ENCODE data around the gene VPS8. TPM values are rescaled to one million over a fixed set of nuclear protein-coding genes. Genes with fewer than 3 reads are reported as not detected.

VPS8 gene
- total and polyA plus RNA-seq, 4 donors: 4.2 to 34.9 (median 22.9) TPM

DNA sequence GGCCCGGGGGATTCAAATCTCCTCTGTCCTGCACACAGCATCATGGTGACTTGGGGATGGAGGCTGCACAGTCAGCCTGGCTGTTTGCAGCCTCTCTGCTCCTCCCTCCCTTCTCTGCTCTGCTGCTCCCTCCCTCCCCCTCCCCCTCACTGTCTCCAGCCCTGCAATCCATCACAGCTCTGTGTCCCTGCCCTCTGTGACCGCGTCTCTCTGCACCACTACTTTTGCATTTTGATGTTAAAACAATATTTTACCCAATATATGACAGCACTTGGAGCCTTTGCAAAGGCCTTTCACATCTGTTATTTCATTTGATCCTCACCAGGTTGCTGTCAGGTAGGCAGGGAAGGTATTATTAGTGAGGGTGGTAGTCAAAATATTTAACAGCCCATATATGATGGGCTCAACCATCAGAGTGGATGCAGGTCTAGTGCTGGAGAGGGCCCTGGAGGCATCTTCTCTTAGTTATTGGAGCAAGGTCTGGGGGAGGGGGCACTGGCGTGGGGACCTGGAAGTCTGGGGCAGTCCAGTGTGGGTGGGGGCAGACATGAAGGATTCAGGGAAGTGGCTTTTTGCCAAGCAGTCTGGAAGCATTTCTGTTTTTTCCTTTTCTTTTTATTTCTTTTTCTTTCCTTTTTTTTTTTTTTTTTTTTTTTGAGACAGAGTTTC lies 16.3 kb upstream of the VPS8 start:
- no peak overlapping the region for H3K27ac ChIP-seq (ENCODE audit: low read depth in 1 of 2, low read length in 2 of 2)
- H3K4me1 ChIP-seq (ENCODE audit: control insufficient read depth in 4 of 4, insufficient read depth in 4 of 4, low read length in 3 of 4): no peaks in the 10 kb centered on the region
- DNase-seq (ENCODE audit: low spot score): no peak
- H3K9ac ChIP-seq (ENCODE audit: low read depth in 1 of 2, low read length in 2 of 2): no peak overlapping the region
- WGBS: 64% methylated on average over 4 of the region's 4 CpGs
- H3K36me3 ChIP-seq (ENCODE audit: control insufficient read depth in 4 of 4, insufficient read depth in 3 of 4, low read depth in 1 of 4, low read length in 3 of 4): no peaks in the 10 kb centered on the region
- peaks cover 0 to 3% (median 0%) of the 10 kb centered on the region in 4 donors for H3K27me3 ChIP-seq (ENCODE audit: control insufficient read depth in 4 of 4, insufficient read depth in 4 of 4, low read length in 3 of 4)
- H3K9me3 ChIP-seq (ENCODE audit: control insufficient read depth in 4 of 4, low read length in 3 of 4): no peaks in the 10 kb centered on the region
- no peak overlapping the region for H3K4me3 ChIP-seq (ENCODE audit: low read depth in 1 of 3, low read length in 3 of 3)
- TF ChIP-seq RAD21 (IDR thresholded peaks at IDR 0.05) (no peak), SP1 (IDR thresholded peaks at IDR 0.05) (no peak), EGR1 (IDR thresholded peaks at IDR 0.05; ENCODE audit: low read depth in 2 of 2) (no peak), GABPA (IDR thresholded peaks at IDR 0.05 in 1 of 2, conservative IDR thresholded peaks at IDR 0.05 in 1 of 2) (no peak), FOXA1 (IDR thresholded peaks at IDR 0.05) (no peak), RXRA (IDR thresholded peaks at IDR 0.05) (no peak), FOXA2 (IDR thresholded peaks at IDR 0.05) (no peak), TAF1 (conservative IDR thresholded peaks at IDR 0.05) (no peak), YY1 (IDR thresholded peaks at IDR 0.05) (no peak), HNF4G (IDR thresholded peaks at IDR 0.05) (no peak), JUND (IDR thresholded peaks at IDR 0.05) (no peak)
- TF ChIP-seq, protein P1, sequence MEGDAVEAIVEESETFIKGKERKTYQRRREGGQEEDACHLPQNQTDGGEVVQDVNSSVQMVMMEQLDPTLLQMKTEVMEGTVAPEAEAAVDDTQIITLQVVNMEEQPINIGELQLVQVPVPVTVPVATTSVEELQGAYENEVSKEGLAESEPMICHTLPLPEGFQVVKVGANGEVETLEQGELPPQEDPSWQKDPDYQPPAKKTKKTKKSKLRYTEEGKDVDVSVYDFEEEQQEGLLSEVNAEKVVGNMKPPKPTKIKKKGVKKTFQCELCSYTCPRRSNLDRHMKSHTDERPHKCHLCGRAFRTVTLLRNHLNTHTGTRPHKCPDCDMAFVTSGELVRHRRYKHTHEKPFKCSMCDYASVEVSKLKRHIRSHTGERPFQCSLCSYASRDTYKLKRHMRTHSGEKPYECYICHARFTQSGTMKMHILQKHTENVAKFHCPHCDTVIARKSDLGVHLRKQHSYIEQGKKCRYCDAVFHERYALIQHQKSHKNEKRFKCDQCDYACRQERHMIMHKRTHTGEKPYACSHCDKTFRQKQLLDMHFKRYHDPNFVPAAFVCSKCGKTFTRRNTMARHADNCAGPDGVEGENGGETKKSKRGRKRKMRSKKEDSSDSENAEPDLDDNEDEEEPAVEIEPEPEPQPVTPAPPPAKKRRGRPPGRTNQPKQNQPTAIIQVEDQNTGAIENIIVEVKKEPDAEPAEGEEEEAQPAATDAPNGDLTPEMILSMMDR (IDR thresholded peaks at IDR 0.05; ENCODE audit: low read depth, low read length, missing input control): no peak
- TF ChIP-seq, protein P2, sequence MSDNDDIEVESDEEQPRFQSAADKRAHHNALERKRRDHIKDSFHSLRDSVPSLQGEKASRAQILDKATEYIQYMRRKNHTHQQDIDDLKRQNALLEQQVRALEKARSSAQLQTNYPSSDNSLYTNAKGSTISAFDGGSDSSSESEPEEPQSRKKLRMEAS (IDR thresholded peaks at IDR 0.05): no peak
- TF ChIP-seq, protein P3, sequence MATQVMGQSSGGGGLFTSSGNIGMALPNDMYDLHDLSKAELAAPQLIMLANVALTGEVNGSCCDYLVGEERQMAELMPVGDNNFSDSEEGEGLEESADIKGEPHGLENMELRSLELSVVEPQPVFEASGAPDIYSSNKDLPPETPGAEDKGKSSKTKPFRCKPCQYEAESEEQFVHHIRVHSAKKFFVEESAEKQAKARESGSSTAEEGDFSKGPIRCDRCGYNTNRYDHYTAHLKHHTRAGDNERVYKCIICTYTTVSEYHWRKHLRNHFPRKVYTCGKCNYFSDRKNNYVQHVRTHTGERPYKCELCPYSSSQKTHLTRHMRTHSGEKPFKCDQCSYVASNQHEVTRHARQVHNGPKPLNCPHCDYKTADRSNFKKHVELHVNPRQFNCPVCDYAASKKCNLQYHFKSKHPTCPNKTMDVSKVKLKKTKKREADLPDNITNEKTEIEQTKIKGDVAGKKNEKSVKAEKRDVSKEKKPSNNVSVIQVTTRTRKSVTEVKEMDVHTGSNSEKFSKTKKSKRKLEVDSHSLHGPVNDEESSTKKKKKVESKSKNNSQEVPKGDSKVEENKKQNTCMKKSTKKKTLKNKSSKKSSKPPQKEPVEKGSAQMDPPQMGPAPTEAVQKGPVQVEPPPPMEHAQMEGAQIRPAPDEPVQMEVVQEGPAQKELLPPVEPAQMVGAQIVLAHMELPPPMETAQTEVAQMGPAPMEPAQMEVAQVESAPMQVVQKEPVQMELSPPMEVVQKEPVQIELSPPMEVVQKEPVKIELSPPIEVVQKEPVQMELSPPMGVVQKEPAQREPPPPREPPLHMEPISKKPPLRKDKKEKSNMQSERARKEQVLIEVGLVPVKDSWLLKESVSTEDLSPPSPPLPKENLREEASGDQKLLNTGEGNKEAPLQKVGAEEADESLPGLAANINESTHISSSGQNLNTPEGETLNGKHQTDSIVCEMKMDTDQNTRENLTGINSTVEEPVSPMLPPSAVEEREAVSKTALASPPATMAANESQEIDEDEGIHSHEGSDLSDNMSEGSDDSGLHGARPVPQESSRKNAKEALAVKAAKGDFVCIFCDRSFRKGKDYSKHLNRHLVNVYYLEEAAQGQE (IDR thresholded peaks at IDR 0.05): no peak
- TF ChIP-seq, protein P4, sequence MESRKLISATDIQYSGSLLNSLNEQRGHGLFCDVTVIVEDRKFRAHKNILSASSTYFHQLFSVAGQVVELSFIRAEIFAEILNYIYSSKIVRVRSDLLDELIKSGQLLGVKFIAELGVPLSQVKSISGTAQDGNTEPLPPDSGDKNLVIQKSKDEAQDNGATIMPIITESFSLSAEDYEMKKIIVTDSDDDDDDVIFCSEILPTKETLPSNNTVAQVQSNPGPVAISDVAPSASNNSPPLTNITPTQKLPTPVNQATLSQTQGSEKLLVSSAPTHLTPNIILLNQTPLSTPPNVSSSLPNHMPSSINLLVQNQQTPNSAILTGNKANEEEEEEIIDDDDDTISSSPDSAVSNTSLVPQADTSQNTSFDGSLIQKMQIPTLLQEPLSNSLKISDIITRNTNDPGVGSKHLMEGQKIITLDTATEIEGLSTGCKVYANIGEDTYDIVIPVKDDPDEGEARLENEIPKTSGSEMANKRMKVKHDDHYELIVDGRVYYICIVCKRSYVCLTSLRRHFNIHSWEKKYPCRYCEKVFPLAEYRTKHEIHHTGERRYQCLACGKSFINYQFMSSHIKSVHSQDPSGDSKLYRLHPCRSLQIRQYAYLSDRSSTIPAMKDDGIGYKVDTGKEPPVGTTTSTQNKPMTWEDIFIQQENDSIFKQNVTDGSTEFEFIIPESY (IDR thresholded peaks at IDR 0.05): no peak
- TF ChIP-seq, protein P5, sequence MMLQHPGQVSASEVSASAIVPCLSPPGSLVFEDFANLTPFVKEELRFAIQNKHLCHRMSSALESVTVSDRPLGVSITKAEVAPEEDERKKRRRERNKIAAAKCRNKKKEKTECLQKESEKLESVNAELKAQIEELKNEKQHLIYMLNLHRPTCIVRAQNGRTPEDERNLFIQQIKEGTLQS (IDR thresholded peaks at IDR 0.05): no peak

All from liver (tissue), 9 donors.